ENCODE results near the gene SPG21.

SPG21 gene

GRCh38 chr15:64931381-64931780, 58.3 kb downstream of the SPG21 start:
- no peak for FAIRE-seq

- no peak for FAIRE-seq
Observed at GRCh38 chr15:64930778-64931371, 58.8 kb downstream of the SPG21 start.

GRCh38 chr15:64930019-64930652, 59.6 kb downstream of the SPG21 start:
- no peak for FAIRE-seq

- FAIRE-seq, result no peak
Observed at GRCh38 chr15:64928626-64929220, 61.0 kb downstream of the SPG21 start.

- FAIRE-seq, result no peak
Observed at GRCh38 chr15:64926661-64927060, 63.1 kb downstream of the SPG21 start.

- no peak for FAIRE-seq
Observed at GRCh38 chr15:64925335-64926330, 64.1 kb downstream of the SPG21 start.

- no peak for FAIRE-seq
Observed at GRCh38 chr15:64923546-64923945, 66.2 kb downstream of the SPG21 start.

GRCh38 chr15:64921711-64922110, 68.0 kb downstream of the SPG21 start:
- FAIRE-seq, result no peak

GRCh38 chr15:64919721-64920120, 70.0 kb downstream of the SPG21 start:
- FAIRE-seq, result no peak

- FAIRE-seq, result no peak
Observed at GRCh38 chr15:64917211-64917610, 72.5 kb downstream of the SPG21 start.

GRCh38 chr15:64916365-64916764, 73.3 kb downstream of the SPG21 start:
- no peak for FAIRE-seq

GRCh38 chr15:64915518-64916227, 74.0 kb downstream of the SPG21 start:
- FAIRE-seq, result no peak

All from colon (tissue), 2 donors.